ENCODE results near the gene NACC1.

NACC1 gene

DNA sequence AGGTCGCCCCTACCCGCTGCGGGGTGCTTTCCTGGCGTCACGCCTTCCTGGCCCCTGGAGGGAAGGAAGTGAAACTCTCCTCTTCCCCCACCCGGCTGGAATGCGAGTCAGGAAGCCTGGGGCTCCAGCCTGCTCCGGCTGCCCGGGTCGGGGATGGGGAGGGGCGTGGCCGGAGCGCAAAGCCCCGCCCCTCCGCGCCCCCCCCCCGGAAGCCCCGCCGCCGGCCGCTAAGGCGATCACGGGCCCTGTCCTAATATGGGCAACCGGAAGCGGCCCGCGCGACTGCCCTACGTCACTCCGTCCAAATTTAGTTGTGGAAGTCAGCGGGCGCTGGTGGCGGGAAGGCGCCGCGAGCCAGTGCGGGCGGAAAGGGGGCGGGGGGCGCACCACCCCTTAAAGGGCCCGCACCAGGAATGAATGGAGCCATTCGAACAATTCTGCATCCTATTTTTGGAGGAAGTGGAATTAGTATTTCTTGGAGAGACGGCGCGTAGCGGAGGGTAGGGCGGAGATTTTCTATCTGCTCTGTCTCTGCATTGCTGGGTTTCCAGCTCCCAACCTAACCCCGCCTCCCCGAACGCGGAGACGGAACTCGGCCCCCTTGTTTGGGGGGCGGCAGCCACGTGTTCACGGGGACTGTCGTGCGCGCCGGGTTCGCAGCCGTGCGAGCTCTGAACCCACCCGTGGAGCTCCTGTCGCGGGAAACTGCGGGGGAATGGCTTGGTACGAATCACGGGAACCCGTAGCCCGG lies 33.7 kb downstream of the NACC1 start:
- peak overlapping the region; percentile 100 for H3K27ac Mint-ChIP-seq
- peaks cover 9% of the 10 kb centered on the region for H3K27me3 Mint-ChIP-seq (ENCODE audit: low read depth)
- H3K4me1 Mint-ChIP-seq (ENCODE audit: low read depth), result peaks cover 44% of the 10 kb centered on the region
- H3K9me3 Mint-ChIP-seq, result no peaks in the 10 kb centered on the region
- peak overlapping the region; percentile 99 for H3K4me3 Mint-ChIP-seq
- peaks cover 27% of the 10 kb centered on the region for H3K36me3 Mint-ChIP-seq (ENCODE audit: low read depth)

DNA sequence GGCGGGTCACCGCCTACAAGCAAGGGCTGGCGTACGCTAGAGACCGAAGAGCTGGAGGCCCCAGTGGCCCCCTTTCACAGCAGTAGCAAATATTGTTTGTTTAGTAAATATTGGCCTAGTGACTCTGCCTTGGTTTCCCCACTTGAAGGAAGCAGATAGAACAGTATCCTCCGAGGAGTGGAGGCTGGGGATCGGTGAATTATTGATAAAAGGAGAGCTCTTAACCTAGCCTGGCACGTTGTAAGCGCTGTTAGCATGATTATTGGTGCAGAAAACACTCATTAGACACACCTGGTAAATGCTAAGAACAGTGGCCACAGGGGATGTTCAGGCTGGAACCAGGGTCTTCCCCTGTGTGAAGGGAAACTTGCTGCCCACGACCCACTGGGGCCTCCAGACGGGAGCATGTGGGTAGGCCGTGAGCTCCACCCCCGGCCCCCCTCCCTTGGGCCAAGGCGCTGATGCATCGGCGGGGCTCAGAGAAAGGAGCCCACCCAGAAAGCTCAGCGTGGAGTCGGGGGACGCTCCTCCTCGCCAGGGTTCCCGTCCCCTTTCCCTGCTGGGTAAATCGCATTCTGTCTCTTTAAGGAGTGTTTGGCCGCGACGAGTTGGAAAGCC lies 34.4 kb downstream of the NACC1 start:
- Mint-ChIP-seq H3K9me3 (no peaks in the 10 kb centered on the region), H3K36me3 (ENCODE audit: low read depth) (peaks cover 25% of the 10 kb centered on the region), H3K4me3 (peak overlapping the region; percentile 99), H3K4me1 (ENCODE audit: low read depth) (peaks cover 46% of the 10 kb centered on the region), H3K27ac (peak overlapping the region; percentile 100), H3K27me3 (ENCODE audit: low read depth) (peaks cover 9% of the 10 kb centered on the region)

- H3K4me1 Mint-ChIP-seq (ENCODE audit: low read depth), result peaks cover 50% of the 10 kb centered on the region
- H3K36me3 Mint-ChIP-seq (ENCODE audit: low read depth), result peaks cover 27% of the 10 kb centered on the region
- peaks cover 9% of the 10 kb centered on the region for H3K27me3 Mint-ChIP-seq (ENCODE audit: low read depth)
- no peaks in the 10 kb centered on the region for H3K9me3 Mint-ChIP-seq
- H3K4me3 Mint-ChIP-seq, result peak overlapping the region; percentile 99
- peak overlapping the region; percentile 100 for H3K27ac Mint-ChIP-seq
Measured at GRCh38 chr19:13152974-13153568, 35.0 kb downstream of the NACC1 start.

- Mint-ChIP-seq H3K4me3 (peak overlapping the region; percentile 99), H3K36me3 (ENCODE audit: low read depth) (peaks cover 31% of the 10 kb centered on the region), H3K27me3 (ENCODE audit: low read depth) (peaks cover 9% of the 10 kb centered on the region), H3K4me1 (ENCODE audit: low read depth) (peaks cover 53% of the 10 kb centered on the region), H3K9me3 (no peaks in the 10 kb centered on the region), H3K27ac (peak overlapping the region; percentile 100)
Measured at GRCh38 chr19:13153569-13154240, 35.6 kb downstream of the NACC1 start.

DNA sequence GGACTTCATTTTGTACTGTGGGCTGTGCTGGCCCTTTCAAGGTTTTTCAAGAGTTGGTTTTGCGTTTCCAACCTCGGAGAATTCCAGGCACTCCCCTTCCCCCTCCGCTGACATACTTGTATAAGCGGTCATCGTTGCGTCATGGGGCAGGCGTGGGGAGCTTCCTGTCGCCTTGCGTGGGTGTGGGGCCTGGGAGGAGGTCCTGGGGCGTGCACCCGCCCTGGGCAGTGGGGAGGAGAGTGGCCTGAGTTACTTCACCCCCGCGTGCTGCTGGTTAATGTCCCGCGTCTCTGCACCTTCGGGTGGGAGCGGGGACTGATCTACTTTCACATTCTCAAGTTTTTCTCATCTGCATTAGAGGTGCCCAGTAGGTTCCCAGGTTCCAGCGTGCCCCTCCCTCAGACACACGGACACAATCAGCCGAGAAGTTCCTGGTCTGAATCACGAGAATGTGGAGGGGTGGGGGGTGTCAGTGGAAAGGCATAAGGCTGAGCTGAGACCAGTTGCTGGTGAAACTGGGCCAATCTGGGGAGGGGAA lies 36.2 kb downstream of the NACC1 start:
- peak overlapping the region; percentile 99 for H3K4me3 Mint-ChIP-seq
- H3K27ac Mint-ChIP-seq, result peak overlapping the region; percentile 98
- H3K27me3 Mint-ChIP-seq (ENCODE audit: low read depth), result peaks cover 9% of the 10 kb centered on the region
- no peaks in the 10 kb centered on the region for H3K9me3 Mint-ChIP-seq
- H3K36me3 Mint-ChIP-seq (ENCODE audit: low read depth), result peaks cover 31% of the 10 kb centered on the region
- H3K4me1 Mint-ChIP-seq (ENCODE audit: low read depth), result peaks cover 48% of the 10 kb centered on the region

DNA sequence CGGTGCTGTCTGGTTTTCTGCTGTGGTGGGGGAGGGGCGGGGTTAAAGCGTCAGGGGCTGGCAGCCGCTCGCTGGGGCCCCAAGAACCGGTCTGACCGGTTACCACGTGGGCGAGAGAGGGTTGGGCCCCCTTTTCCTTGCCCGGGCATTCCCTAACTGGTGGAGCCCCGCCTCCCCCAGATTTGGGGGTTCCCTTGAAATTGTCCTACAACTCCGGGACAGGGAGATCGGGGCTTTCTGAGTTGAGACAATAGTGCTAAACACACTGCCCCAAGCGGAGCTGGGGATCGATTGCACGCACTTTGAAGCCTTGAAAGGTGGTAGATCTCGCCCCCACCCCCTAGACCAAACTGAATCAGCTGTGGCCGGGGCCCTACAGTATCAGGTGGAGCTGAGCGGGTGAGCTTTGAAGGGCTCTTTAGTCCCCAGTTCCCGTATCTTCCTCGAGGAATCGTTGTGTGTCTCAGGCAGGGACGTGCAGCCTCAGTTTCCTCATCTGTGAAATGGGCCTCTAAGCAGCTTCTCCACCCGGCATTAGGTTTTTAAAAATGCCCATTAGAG lies 36.9 kb downstream of the NACC1 start:
- peak overlapping the region; percentile 98 for H3K27ac Mint-ChIP-seq
- peaks cover 33% of the 10 kb centered on the region for H3K36me3 Mint-ChIP-seq (ENCODE audit: low read depth)
- H3K27me3 Mint-ChIP-seq (ENCODE audit: low read depth), result peaks cover 9% of the 10 kb centered on the region
- no peaks in the 10 kb centered on the region for H3K9me3 Mint-ChIP-seq
- H3K4me3 Mint-ChIP-seq, result peak overlapping the region; percentile 99
- peaks cover 48% of the 10 kb centered on the region for H3K4me1 Mint-ChIP-seq (ENCODE audit: low read depth)

DNA sequence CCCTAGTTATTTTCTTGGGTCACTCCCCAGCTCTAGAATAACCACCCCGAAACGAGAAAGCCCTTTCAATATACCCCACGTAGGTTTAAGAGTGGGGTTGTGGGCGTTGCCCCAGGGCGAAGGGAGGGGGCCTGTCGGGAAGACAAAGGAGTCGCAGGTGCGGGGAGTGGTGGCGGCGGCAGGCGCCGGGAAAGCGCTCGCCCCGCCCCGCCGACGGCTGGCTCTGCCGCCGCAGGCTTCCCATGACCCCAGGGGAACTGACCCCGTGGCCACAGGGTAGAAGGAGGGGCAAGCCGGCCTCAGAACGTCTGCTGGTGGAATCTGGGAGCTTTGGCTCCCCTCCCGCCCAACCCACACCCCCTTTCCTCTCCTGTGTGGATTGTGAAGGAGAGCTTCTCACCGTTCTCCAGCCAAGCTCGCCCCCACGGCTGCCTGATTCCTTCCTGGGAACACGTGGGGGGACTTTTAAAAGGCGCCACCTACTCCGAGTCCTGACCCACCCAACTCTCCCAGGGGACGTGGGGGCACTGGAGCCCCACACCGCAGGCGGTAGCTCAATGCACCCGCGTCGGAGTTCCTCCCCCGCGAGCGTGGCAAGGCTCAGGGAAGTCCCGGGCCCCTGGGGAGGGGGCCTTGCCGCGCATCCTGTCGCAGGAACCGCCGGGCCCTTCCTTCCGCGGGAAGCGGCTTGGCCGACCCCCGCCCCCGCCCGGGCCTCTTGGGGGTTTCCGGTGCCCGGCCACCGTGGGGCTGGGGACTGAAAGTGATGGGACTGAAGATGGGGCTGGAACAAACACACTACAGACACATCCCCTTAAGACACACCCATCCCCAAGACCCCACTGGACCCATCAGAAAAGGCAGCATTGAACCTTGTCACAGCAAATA lies 37.7 kb downstream of the NACC1 start:
- Mint-ChIP-seq H3K4me3 (peak overlapping the region; percentile 99), H3K36me3 (ENCODE audit: low read depth) (peaks cover 34% of the 10 kb centered on the region), H3K4me1 (ENCODE audit: low read depth) (peaks cover 46% of the 10 kb centered on the region)

DNA sequence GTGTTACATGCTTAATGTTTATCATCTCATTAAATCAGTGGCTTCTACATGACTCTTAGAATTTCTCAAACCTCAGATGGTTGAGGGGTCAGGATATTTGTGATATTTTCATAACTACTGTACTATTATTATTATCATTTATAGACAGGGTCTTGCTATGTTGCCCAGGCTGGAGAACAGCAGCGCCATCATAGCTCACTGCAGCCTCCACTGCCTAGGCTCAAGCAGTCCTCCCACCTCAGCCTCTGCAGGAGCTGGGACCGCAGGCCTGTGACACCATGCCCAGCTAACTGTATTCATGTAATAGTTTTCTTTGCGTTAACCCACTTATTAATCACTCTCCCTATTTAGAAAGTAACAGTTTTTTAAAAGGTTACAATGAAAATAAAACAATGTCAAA lies 41.6 kb downstream of the NACC1 start:
- peaks cover 46% of the 10 kb centered on the region for H3K4me1 Mint-ChIP-seq (ENCODE audit: low read depth)
- H3K9me3 Mint-ChIP-seq, result no peaks in the 10 kb centered on the region
- peaks cover 18% of the 10 kb centered on the region for H3K36me3 Mint-ChIP-seq (ENCODE audit: low read depth)
- peak overlapping the region; percentile 62 for H3K27ac Mint-ChIP-seq
- H3K4me3 Mint-ChIP-seq, result peak overlapping the region; percentile 49
- no peaks in the 10 kb centered on the region for H3K27me3 Mint-ChIP-seq (ENCODE audit: low read depth)

More for the DNA sequence above, 37.7 kb downstream of the NACC1 start:
- Mint-ChIP-seq H3K27ac (peak overlapping the region; percentile 99), H3K9me3 (no peaks in the 10 kb centered on the region), H3K27me3 (ENCODE audit: low read depth) (peaks cover 9% of the 10 kb centered on the region)

- Mint-ChIP-seq H3K27me3 (ENCODE audit: low read depth) (no peaks in the 10 kb centered on the region), H3K4me1 (ENCODE audit: low read depth) (peaks cover 51% of the 10 kb centered on the region), H3K9me3 (no peaks in the 10 kb centered on the region), H3K27ac (no peak overlapping the region), H3K4me3 (no peak overlapping the region), H3K36me3 (ENCODE audit: low read depth) (peaks cover 11% of the 10 kb centered on the region)
Measured at GRCh38 chr19:13160557-13160956, 42.5 kb downstream of the NACC1 start.

DNA sequence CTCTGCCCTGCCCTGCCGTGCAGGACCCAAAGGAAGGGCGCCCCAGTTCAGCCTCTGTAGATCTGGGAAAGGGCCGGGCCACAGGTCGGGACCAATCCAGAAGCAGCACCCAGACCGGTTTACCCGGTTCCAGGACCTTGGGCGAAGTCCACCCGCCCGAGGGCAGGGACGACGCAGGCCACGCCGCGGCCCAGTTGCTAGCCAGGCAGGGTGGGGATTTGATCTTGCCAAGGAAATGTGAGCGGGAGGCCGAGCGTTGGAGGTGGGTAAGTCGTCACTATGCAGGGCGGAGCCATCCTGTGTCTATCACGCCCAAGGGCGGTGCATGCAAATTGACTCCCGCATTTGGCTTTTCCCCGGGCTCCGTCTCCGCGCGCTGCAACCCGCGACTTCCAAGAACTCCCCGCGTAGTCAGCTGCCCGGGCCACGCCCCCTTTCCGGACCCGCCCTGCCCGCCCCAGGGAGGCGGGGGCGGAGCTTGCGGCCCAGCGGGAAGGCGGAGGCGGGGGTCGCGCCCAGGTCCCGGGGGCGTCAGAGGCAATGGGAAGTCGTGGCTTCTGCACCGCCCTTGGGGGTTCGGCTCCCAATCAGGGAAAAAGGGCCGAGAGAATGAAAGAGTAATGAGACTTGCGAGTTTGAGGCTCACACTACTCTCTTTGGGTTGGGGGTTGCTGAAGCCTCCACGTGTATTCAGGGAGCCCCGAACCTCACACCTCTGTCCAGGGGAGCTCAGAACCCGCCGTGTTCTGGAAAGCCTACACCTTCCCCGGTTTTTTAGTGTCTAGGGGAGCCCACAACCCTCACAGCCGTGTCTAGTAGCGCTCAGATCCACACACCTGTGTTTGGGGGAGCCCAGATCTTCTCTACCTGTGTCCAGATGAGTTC lies 44.9 kb downstream of the NACC1 start:
- H3K27ac Mint-ChIP-seq, result peak overlapping the region; percentile 93
- H3K4me1 Mint-ChIP-seq (ENCODE audit: low read depth), result peaks cover 50% of the 10 kb centered on the region
- peaks cover 7% of the 10 kb centered on the region for H3K36me3 Mint-ChIP-seq (ENCODE audit: low read depth)
- no peaks in the 10 kb centered on the region for H3K9me3 Mint-ChIP-seq
- peak overlapping the region; percentile 85 for H3K4me3 Mint-ChIP-seq
- no peaks in the 10 kb centered on the region for H3K27me3 Mint-ChIP-seq (ENCODE audit: low read depth)

DNA sequence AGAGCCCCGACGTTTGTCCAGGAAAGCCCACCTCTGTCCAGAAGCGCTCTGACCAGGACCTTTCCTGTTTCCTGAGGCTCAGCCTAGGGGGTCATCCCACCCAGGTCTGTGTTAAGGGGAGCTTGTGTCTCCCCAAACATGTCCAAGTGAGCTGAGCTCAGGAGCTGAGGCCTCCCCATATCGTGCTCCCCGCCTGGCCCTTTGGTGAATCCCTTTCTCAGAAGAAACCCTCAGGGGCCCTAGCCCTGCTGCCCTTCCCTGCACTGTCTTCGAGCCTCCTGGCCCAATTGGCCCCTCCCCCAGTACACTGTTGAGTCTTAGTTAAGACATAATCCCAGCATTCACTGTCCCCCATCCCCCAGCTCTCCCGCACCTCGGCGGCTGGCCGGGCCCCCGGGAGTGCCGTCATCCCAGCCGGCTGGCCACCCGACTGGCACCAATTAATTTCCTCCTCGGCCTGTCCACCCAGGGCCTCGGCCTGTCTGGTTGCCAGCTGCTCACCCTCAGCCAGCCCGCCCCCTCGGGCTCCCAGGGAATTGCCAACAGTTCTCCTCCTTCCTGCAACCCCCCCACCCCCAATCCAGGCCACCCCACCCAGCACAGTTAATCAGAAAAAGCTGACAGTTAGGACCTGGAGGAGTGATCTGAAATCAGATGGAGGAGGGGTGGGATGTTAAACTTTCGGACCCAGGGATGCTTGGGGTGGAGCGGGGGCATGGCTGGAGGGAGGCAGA lies 45.7 kb downstream of the NACC1 start:
- H3K27me3 Mint-ChIP-seq (ENCODE audit: low read depth), result no peaks in the 10 kb centered on the region
- peaks cover 3% of the 10 kb centered on the region for H3K36me3 Mint-ChIP-seq (ENCODE audit: low read depth)
- H3K4me1 Mint-ChIP-seq (ENCODE audit: low read depth), result peaks cover 45% of the 10 kb centered on the region
- no peaks in the 10 kb centered on the region for H3K9me3 Mint-ChIP-seq
- peak overlapping the region; percentile 93 for H3K27ac Mint-ChIP-seq
- peak overlapping the region; percentile 81 for H3K4me3 Mint-ChIP-seq

Data from T-helper 1 cell treated with Interleukin-12 subunit alpha and Interleukin-12 subunit beta and Interleukin-4 antibody, amounts not matched to agents 30 μg/mL and 1 μg/mL, for 36 hours (primary cell).